MM.1S (cell line): ENCODE data around the gene CLDN20.

ENCODE experiments used
- DNase-seq: peaks from one replicate; pipeline ENCODE4 v3.0.0-alpha.2; 2015
- H2AFZ ChIP-seq: fragments of 300-600 bp; sonication (generic); 2 replicates; pipeline ENCODE4 v1.6.0; 2016; ENCODE audit warnings: antibody characterized with exemption, low read length
- H3F3A ChIP-seq: fragments of 300-600 bp; sonication (generic); 2 replicates; pipeline ENCODE4 v1.6.1; 2016; ENCODE audit warnings: mild to moderate bottlenecking, antibody characterized with exemption, low read length, moderate library complexity, mixed read lengths; ENCODE audit not compliant: insufficient read depth
- H3K27ac ChIP-seq: fragments of 300-600 bp; sonication (generic); 2 replicates; pipeline ENCODE4 v1.5.1; 2016; ENCODE audit warnings: mild to moderate bottlenecking, low read length
- H3K27me3 ChIP-seq: fragments of 300-600 bp; sonication (generic); replicated peaks from 2 replicates; pipeline ENCODE4 v1.6.0; 2016; ENCODE audit warnings: low read length; ENCODE audit not compliant: insufficient read depth
- H3K36me3 ChIP-seq: fragments of 300-600 bp; sonication (generic); replicated peaks from 2 replicates; pipeline ENCODE4 v1.6.1; 2016; ENCODE audit warnings: mild to moderate bottlenecking, low read length, mixed read lengths; ENCODE audit not compliant: insufficient read depth
- H3K4me1 ChIP-seq: fragments of 300-600 bp; sonication (generic); 2 replicates; pipeline ENCODE4 v1.6.1; 2016; ENCODE audit warnings: low read length, mixed read lengths
- H3K4me2 ChIP-seq: fragments of 300-600 bp; sonication (generic); 2 replicates; pipeline ENCODE4 v1.6.0; 2016; ENCODE audit warnings: low read depth, low read length
- H3K4me3 ChIP-seq: fragments of 300-600 bp; sonication (generic); 2 replicates; pipeline ENCODE4 v1.5.1; 2016; ENCODE audit warnings: low read length, mixed read lengths
- H3K79me2 ChIP-seq: fragments of 300-600 bp; sonication (generic); 2 replicates; pipeline ENCODE4 v1.6.1; 2016; ENCODE audit warnings: mixed run types, low read length, mixed read lengths
- H3K9ac ChIP-seq: fragments of 300-600 bp; sonication (generic); 2 replicates; pipeline ENCODE4 v1.6.1; 2016; ENCODE audit warnings: low read length, mixed read lengths
- H3K9me2 ChIP-seq: fragments of 300-600 bp; sonication (generic); replicated peaks from 2 replicates; pipeline ENCODE4 v1.6.1; 2016; ENCODE audit warnings: mild to moderate bottlenecking, low read length, mixed read lengths; ENCODE audit not compliant: insufficient read depth
- H3K9me3 ChIP-seq: fragments of 300-600 bp; sonication (generic); replicated peaks from 2 replicates; pipeline ENCODE4 v1.6.1; 2016; ENCODE audit warnings: mild to moderate bottlenecking, low read length, mixed read lengths; ENCODE audit not compliant: insufficient read depth
- H4K20me1 ChIP-seq: fragments of 300-600 bp; sonication (generic); 2 replicates; pipeline ENCODE4 v1.6.1; 2016; ENCODE audit warnings: mild to moderate bottlenecking, low read length, moderate library complexity, mixed read lengths; ENCODE audit not compliant: insufficient read depth
- CTCF ChIP-seq: fragments of 300-600 bp; sonication (generic); IDR thresholded peaks from 2 replicates; pipeline ENCODE4 v1.5.1; 2016; ENCODE audit warnings: antibody characterized with exemption, low read length, mixed read lengths
- EZH2 ChIP-seq: fragments of 300-600 bp; sonication (generic); optimal IDR thresholded peaks from 2 replicates; pipeline ENCODE3; 2017; ENCODE audit warnings: low read depth, mild to moderate bottlenecking, antibody characterized with exemption, low read length, mixed read lengths
- EZH2phosphoT487 ChIP-seq: fragments of 300-600 bp; sonication (generic); IDR thresholded peaks from 2 replicates; pipeline ENCODE4 v1.6.1; 2018; ENCODE audit warnings: antibody characterized with exemption, low read length

Gene CLDN20

GRCh38 chr6:155315516-155315871 lies 51.7 kb downstream of the CLDN20 start:
- Histone ChIP-seq H3K9me2 (no peaks in the 10 kb centered on the region), H3K79me2 (no peaks in the 10 kb centered on the region), H4K20me1 (no peaks in the 10 kb centered on the region), H3K9me3 (no peaks in the 10 kb centered on the region), H3K9ac (peak overlapping the region; percentile 56; the same call in 1 of the 2 replicates), H3K4me2 (peak overlapping the region; percentile 82), H3K27me3 (no peaks in the 10 kb centered on the region), H3K4me3 (peak overlapping the region; percentile 93), H3K27ac (peak overlapping the region; percentile 80; the same call in 1 of the 2 replicates), H3F3A (peaks cover 19% of the 10 kb centered on the region), H2AFZ (peak overlapping the region; percentile 75; the same call in 1 of the 2 replicates), H3K4me1 (no peaks in the 10 kb centered on the region), H3K36me3 (no peaks in the 10 kb centered on the region)
- no peak for DNase-seq
- no peak for TF ChIP-seq EZH2

GRCh38 chr6:155316419-155316818 lies 52.6 kb downstream of the CLDN20 start:
- H3K9ac ChIP-seq = no peak overlapping the region
- no peaks in the 10 kb centered on the region for H3K9me3 ChIP-seq
- H3K4me1 ChIP-seq = no peaks in the 10 kb centered on the region
- no peak for DNase-seq
- no peaks in the 10 kb centered on the region for H3K36me3 ChIP-seq
- no peak overlapping the region for H2AFZ ChIP-seq
- no peak overlapping the region for H3K4me3 ChIP-seq
- H3K27me3 ChIP-seq = no peaks in the 10 kb centered on the region
- H3K9me2 ChIP-seq = no peaks in the 10 kb centered on the region
- H3K79me2 ChIP-seq = no peaks in the 10 kb centered on the region
- H3K27ac ChIP-seq = no peak overlapping the region
- no peak for TF ChIP-seq EZH2phosphoT487
- no peak for TF ChIP-seq EZH2
- no peak for TF ChIP-seq CTCF
- peaks cover 19% of the 10 kb centered on the region for H3F3A ChIP-seq
- H4K20me1 ChIP-seq = no peaks in the 10 kb centered on the region
- H3K4me2 ChIP-seq = no peak overlapping the region

GRCh38 chr6:155317186-155317585 lies 53.4 kb downstream of the CLDN20 start:
- no peak overlapping the region for H2AFZ ChIP-seq
- no peak overlapping the region for H3K4me2 ChIP-seq
- H3K4me3 ChIP-seq = no peak overlapping the region
- H3K9me3 ChIP-seq = no peaks in the 10 kb centered on the region
- no peaks in the 10 kb centered on the region for H4K20me1 ChIP-seq
- peaks cover 19% of the 10 kb centered on the region for H3F3A ChIP-seq
- no peaks in the 10 kb centered on the region for H3K27me3 ChIP-seq
- TF ChIP-seq EZH2 (no peak), EZH2phosphoT487 (no peak), CTCF (no peak)
- H3K79me2 ChIP-seq = no peaks in the 10 kb centered on the region
- H3K36me3 ChIP-seq = no peaks in the 10 kb centered on the region
- no peaks in the 10 kb centered on the region for H3K4me1 ChIP-seq
- no peak overlapping the region for H3K27ac ChIP-seq
- DNase-seq = no peak
- H3K9ac ChIP-seq = no peak overlapping the region
- H3K9me2 ChIP-seq = no peaks in the 10 kb centered on the region

GRCh38 chr6:155319902-155320301 lies 56.1 kb downstream of the CLDN20 start:
- no peak for DNase-seq
- no peaks in the 10 kb centered on the region for H3K27me3 ChIP-seq
- H3K27ac ChIP-seq = peak overlapping the region; percentile 34; the same call in 1 of the 2 replicates
- H3F3A ChIP-seq = peaks cover 14% of the 10 kb centered on the region
- no peak overlapping the region for H3K9ac ChIP-seq
- H3K36me3 ChIP-seq = no peaks in the 10 kb centered on the region
- no peaks in the 10 kb centered on the region for H3K79me2 ChIP-seq
- no peak overlapping the region for H2AFZ ChIP-seq
- no peaks in the 10 kb centered on the region for H3K4me1 ChIP-seq
- H3K9me2 ChIP-seq = no peaks in the 10 kb centered on the region
- H4K20me1 ChIP-seq = no peaks in the 10 kb centered on the region
- H3K4me2 ChIP-seq = peak overlapping the region; percentile 45
- H3K4me3 ChIP-seq = peak overlapping the region; percentile 41
- TF ChIP-seq CTCF = no peak
- no peak for TF ChIP-seq EZH2
- TF ChIP-seq EZH2phosphoT487 = no peak
- H3K9me3 ChIP-seq = no peaks in the 10 kb centered on the region
